Tibial artery (tissue), 4 donors: ENCODE results near the gene DPP10.

Experiments used
- DNase-seq, 2 donors: peaks; one replicate each; pipeline ENCODE4 v3.0.0-alpha.2; 2019
- H3K27ac ChIP-seq, 2 donors: fragments of 200-600 bp; sonication (generic) in 1 of 2; 1 replicate in 1 of 2; 2 replicates in 1 of 2; pipeline ENCODE4 v1.5.1; 2018 to 2019; ENCODE audit warnings: mild to moderate bottlenecking in 1 of 2
- H3K27me3 ChIP-seq, 2 donors: fragments of 200-600 bp; sonication (generic) in 1 of 2; one replicate each; pipeline versions ENCODE4 v1.5.1 to v1.6.0; 2016 to 2019
- H3K36me3 ChIP-seq, 3 donors: fragments of 200-600 bp; sonication (generic) in 2 of 3; one replicate each; pipeline ENCODE4 v1.5.1; 2016 to 2019; ENCODE audit warnings: mild to moderate bottlenecking in 2 of 3
- H3K4me1 ChIP-seq, 4 donors: fragments of 200-600 bp; sonication (generic) in 2 of 4; 1 replicate in 3 of 4; 2 replicates in 1 of 4; pipeline ENCODE4 v1.5.1; 2016 to 2019
- H3K4me3 ChIP-seq, 2 donors: fragments of 200-600 bp; sonication (generic) in 1 of 2; 1 replicate in 1 of 2; 2 replicates in 1 of 2; pipeline ENCODE4 v1.5.1; 2018 to 2019; ENCODE audit warnings: mild to moderate bottlenecking in 2 of 2
- H3K9me3 ChIP-seq, 3 donors: fragments of 200-600 bp; sonication (generic) in 1 of 3; one replicate each; pipeline ENCODE4 v1.5.1; 2016 to 2019
- CTCF ChIP-seq, 2 experiments: fragments of 200-600 bp in 1 of 2; fragments of 450-650 bp in 1 of 2; IDR thresholded peaks; one replicate each; pipeline ENCODE4 v1.5.1; 2017 to 2019; ENCODE audit warnings: antibody characterized with exemption in 2 of 2, mild to moderate bottlenecking in 1 of 2, moderate library complexity in 1 of 2
- intact Hi-C: fragments of 100-400 bp; cut with DNase I; formaldehyde crosslinking; loops from one replicate; pipeline ENCODE4 v1.15.0; 2023; ENCODE audit warnings: low total_unique reads

DPP10 gene

GRCh38 chr2:115219296-115219695 lies 776.9 kb downstream of the DPP10 start:
- no peaks in the 10 kb centered on the region for H3K36me3 ChIP-seq
- H3K27ac ChIP-seq = no peak overlapping the region
- no peaks in the 10 kb centered on the region for H3K9me3 ChIP-seq
- no peak for TF ChIP-seq CTCF (IDR thresholded peaks at IDR 0.05)
- H3K27me3 ChIP-seq = no peaks in the 10 kb centered on the region
- intact Hi-C loops = no loop called here
- no peak for DNase-seq
- no peak overlapping the region for H3K4me3 ChIP-seq
- no peaks in the 10 kb centered on the region for H3K4me1 ChIP-seq

DNA sequence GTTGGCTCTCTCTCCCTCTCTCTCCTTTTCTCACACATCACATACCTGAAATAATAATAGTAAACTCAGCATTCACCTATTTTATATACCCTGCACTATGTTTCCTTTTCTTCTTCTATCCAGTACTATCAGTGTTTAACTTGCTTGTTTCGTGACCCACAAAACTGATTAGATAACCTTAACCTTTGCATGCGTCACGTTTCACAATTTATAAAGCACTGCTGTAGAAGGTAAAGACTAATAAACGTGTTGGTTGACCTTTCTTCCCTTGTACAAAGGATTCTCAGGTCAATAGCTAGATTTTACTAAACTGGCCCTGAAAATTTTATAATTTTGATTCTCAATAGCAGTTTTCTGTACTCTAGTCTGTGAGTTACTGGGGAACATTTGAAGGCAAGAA lies 791.7 kb downstream of the DPP10 start:
- H3K27me3 ChIP-seq = no peaks in the 10 kb centered on the region
- H3K4me1 ChIP-seq = no peaks in the 10 kb centered on the region
- no peak for DNase-seq
- no peak for TF ChIP-seq CTCF (IDR thresholded peaks at IDR 0.05)
- intact Hi-C loops = no loop called here
- H3K4me3 ChIP-seq = no peak overlapping the region
- no peaks in the 10 kb centered on the region for H3K36me3 ChIP-seq
- no peak overlapping the region for H3K27ac ChIP-seq
- no peaks in the 10 kb centered on the region for H3K9me3 ChIP-seq

GRCh38 chr2:115234737-115235136 lies 792.3 kb downstream of the DPP10 start:
- Histone ChIP-seq H3K27me3 (no peaks in the 10 kb centered on the region), H3K36me3 (no peaks in the 10 kb centered on the region), H3K9me3 (no peaks in the 10 kb centered on the region), H3K4me3 (no peak overlapping the region), H3K27ac (no peak overlapping the region), H3K4me1 (no peaks in the 10 kb centered on the region)
- TF ChIP-seq CTCF (IDR thresholded peaks at IDR 0.05) = no peak
- no peak for DNase-seq
- intact Hi-C loops = no loop called here

DNA sequence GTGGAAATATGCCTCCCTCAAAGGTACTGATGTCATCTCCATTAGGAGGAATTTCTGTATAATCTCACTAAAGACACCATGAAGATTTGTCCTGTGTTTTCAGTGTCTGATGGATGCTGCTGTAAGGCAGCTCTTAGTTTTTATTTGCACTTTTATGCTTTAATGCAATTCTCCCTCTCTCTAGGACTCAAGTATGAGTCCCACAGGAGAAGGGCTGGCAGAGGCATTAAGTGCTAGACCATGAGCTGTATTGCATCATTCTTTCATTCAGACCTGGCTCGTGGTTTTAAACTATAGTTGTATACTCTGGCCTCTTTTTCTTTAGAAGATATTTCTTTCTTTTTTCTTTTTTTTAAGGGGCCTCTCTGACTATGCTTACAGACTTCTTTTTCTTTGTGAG lies 805.6 kb downstream of the DPP10 start:
- no peak overlapping the region for H3K27ac ChIP-seq
- no peak overlapping the region for H3K4me3 ChIP-seq
- H3K9me3 ChIP-seq = no peaks in the 10 kb centered on the region
- no peaks in the 10 kb centered on the region for H3K4me1 ChIP-seq
- TF ChIP-seq CTCF (IDR thresholded peaks at IDR 0.05) = no peak
- no peaks in the 10 kb centered on the region for H3K36me3 ChIP-seq
- intact Hi-C loops = no loop called here
- H3K27me3 ChIP-seq = no peaks in the 10 kb centered on the region
- no peak for DNase-seq

DNA sequence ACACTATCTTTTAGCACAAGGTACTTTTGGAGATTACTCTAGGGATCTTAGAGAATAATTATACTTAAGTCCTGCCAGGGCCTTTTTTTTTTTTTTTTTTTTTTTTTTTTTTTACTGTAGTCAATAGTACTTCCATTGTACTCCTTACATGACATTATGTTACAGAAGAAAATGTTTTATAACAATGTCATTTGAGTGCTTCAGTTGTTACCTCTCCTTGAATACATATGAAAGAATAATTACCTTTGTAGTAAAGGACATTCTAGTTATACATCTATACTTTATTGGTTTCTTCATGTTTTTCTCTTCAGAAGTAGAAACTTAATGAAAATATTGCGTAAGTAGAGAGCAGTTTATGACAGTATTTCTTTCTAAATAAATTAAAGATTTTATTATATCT lies 834.9 kb downstream of the DPP10 start:
- H3K4me1 ChIP-seq = no peaks in the 10 kb centered on the region
- intact Hi-C loops = no loop called here
- TF ChIP-seq CTCF (IDR thresholded peaks at IDR 0.05) = no peak
- H3K4me3 ChIP-seq = no peak overlapping the region
- no peaks in the 10 kb centered on the region for H3K9me3 ChIP-seq
- H3K36me3 ChIP-seq = no peaks in the 10 kb centered on the region
- no peak overlapping the region for H3K27ac ChIP-seq
- no peak for DNase-seq
- H3K27me3 ChIP-seq = no peaks in the 10 kb centered on the region

DNA sequence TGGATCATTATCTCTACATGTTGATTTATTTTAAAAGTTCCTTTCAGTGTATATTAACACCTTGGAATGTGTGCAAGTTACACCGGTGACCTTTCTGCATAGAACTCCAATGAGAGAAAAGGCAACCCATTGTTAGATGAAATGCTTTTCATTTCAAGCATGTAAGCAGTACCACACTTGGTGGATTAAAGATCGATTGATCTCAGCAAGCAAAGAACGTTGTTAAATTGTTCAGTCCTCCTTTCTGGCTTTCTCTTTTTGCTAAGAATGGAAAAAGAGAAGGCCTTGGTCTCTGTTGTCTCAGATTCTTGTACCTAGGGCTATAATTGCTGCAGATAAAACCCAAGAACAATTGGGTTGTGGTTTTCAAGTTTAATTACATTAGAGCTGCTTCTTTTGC lies 843.0 kb downstream of the DPP10 start:
- Histone ChIP-seq H3K4me1 (no peaks in the 10 kb centered on the region), H3K27ac (no peak overlapping the region), H3K27me3 (no peaks in the 10 kb centered on the region), H3K36me3 (no peaks in the 10 kb centered on the region), H3K9me3 (no peaks in the 10 kb centered on the region), H3K4me3 (no peak overlapping the region)
- intact Hi-C loops = loop anchor here (2.0 kb wide), 1 partner anchor 27 kb away; no protein-coding TSS in a partner anchor
- DNase-seq = no peak
- no peak for TF ChIP-seq CTCF (IDR thresholded peaks at IDR 0.05)
